ENCODE measurements around the gene ATP6V1G2.
A peak's percentile ranks its signal among the peaks of the same experiment; 100 is the strongest.
"Not testable (repeated sequence)": the region's sequence is repeated elsewhere in the genome, so short reads cannot be mapped to it uniquely, and the experiment has no call there.

The ATP6V1G2 gene

DNA sequence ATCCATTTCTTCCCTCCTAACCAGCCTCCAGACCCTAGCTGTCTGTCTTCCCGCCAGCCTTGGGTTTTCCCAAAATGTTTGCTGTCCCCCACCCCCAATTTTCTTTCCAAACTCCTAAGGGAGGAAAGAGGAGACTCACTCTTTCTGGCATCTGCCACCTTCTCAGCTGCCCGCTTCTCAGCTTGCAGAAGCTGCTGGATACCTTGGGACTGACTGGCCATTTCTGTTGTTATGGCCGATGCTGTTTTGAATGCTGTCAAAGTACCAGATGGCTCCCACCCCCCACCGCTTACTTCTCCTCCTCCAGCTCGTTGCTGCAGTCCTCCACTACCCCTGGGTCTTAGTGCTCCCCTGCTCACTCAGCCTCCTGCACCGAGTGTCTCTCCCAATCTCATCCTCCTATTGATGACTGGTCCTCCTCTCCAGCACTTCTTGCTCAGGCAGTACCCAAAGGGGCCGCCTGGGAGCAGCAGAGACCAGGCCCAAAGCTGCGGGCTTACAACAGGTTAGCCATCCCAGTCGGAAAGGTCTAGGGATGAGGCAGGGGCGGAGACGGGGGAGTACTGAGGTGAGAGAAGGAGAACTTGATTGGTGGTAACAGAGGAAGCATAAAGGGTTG lies at the start of gene ATP6V1G2:
TSS of gene ATP6V1G2 (minus strand) at position 270 of the 619 bp plus-strand sequence. CDS start at position 221, 49 bp downstream.
- DNase-seq: peak; percentile 89

- DNase-seq: no peak
These were observed 46.0 kb upstream of the ATP6V1G2 start for GRCh38 chr6:31592396-31592771.

DNA sequence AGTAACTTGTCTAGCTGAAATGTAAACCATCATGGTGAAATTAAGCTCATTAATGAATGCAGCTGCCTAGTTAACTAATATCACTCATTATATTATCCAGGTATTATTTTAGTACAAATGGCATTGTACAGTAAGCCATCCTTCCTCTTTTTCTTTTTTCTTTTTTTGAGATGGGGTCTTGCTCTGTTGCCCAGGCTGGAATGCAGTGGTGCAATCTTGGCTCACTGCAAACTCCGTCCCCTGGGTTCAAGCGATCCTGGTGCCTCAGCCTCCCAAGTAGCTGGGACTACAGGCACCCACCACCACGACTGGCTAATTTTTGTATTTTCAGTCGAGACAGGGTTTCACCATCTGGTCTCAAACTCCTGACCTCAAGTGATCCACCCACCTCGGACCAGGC lies 44.3 kb upstream of the ATP6V1G2 start:
- not testable (repeated sequence) for DNase-seq

GRCh38 chr6:31588871-31589650 lies 42.7 kb upstream of the ATP6V1G2 start:
- DNase-seq: no peak

DNA sequence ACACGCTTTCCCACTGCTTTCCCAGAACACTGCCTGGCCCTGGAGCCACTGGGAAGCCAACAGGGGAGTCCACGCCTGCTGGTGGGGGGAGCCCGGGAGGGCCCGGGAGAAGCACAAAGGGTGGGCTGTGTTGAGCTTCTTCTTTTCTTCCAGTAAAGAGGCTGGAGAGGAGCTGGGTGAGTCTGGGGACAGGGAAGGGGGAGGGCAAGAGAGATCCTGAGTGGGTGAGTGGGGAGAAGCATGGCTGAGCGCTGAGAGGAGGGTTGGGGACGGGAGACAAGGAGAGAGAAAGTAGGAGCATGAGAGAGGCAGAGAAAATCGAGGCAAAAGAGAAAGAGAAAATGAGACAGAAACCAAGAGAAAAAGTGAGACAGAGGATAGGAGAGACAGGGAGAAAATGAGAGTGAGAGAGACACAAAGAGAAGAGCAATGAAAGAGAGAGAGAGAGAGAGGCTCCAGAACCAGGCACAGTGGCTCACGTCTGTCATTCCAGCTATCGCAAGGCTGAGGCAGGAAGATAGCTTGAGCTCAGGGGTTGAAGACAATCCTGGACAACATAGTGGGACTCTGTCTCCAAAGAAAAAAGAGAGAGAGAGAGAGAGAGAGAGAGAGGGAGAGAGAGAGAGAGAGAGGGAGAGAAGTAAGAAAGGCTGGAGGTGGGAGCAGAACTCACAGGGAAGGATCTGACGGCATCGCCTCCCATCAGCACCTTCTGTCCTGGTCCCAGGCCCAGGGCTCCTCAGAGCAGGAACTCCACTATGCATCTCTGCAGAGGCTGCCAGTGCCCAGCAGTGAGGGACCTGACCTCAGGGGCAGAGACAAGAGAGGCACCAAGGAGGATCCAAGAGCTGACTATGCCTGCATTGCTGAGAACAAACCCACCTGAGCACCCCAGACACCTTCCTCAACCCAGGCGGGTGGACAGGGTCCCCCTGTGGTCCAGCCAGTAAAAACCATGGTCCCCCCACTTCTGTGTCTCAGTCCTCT lies 41.7 kb upstream of the ATP6V1G2 start:
- DNase-seq: no peak

DNA sequence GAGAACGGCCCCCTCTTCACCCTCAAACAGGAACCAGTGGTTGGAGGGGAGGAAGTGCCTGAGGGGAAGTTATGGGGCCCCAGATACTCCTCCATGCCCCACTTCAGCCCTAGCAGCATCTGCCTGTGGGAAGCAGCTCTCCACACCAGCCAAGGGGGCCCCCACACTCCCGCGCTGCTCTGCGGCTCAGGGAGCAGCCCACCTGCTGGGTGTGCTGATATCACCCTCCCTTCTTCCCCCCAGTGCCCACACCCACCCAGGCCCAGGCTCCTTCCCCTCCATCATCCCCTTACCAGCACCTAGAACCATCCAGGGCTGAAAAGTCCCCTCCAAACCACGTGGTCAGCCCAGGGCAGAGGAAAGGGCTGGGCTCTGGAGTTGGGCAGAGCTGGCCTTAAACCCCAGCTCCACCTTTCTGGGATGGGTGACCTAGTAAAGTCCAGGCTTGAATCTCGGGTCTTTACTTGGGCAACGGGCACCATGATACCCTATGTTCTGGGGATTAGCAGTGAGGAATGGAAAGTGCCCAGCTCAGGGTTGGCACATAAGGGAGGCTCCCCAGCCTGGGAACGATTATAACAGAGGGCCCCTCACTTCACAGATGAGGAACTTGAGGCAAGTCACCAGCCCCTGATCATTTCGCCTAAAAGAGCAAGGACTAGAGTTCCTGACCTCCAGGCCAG lies 40.3 kb upstream of the ATP6V1G2 start:
- no peak for DNase-seq

- DNase-seq: no peak
These were observed 39.6 kb upstream of the ATP6V1G2 start, which contains the start of gene LST1 for GRCh38 chr6:31586008-31586407. LST1 (plus strand) TSS chr6:31586277; CDS start chr6:31587300, 1,023 bp downstream.

- no peak for DNase-seq
These were observed 39.1 kb upstream of the ATP6V1G2 start for GRCh38 chr6:31585491-31585890.

DNA sequence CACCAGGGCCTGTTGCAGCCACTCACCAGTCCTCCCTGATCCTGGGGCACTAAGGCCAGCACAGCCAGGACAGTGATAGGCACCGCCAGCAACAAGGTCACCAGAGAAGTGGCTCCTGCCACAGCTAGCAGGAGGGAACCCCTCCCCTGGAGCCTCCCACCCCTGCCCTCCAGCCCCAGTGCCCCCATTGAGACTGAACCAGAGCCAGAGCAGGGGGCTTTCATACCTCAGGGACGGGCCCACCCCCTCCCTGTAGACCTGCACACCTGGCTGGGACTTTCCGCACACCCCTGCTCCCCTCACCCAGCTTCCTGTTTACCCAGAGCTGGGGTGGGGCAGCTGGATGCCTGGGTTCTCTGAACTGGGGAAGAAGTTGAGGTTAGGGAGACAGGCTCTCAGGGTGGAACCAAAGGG lies 35.8 kb upstream of the ATP6V1G2 start, which contains the start of gene LTB:
TSS of gene LTB (minus strand) at position 195 of the 414 bp plus-strand sequence. CDS start at position 188, 7 bp downstream.
- DNase-seq: peak; percentile 74

DNA sequence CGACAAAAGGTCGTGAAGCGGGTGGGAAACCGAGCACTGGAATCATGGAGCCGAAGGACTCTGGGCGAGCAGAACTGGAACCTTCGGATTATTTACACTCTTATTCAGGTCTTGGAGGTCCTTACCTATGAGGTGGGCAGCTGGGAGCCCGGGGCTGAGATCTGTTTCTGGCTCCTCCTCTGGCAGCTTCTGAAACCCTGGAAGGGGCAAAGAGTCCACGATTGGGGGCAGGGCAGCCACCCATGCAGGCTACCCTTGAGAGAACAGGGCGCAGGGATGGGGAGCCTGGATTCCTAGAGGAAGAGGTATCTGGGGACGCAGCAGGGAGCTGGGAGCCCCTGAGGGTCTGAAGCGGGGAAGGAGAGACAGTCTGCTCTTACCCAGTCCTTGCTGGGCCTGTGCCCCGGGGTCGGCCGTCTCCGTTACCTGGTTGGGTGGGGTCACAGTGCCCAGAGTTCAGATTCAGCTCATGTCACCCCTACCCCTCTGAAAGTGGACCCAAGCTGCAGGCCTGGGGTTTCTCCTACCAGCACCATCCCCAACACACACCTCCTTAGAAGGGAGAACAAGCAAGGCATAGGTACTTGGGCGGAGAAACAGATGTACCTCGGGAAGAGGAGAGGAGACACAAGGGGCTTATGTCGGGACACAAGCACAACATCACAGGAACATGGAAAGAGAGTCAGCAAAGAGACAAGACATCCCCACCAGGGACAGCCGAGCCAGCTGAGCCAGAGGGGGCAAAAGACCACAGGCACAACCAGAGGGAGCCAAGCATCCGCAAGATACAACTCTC lies 35.2 kb upstream of the ATP6V1G2 start:
- DNase-seq: no peak

DNA sequence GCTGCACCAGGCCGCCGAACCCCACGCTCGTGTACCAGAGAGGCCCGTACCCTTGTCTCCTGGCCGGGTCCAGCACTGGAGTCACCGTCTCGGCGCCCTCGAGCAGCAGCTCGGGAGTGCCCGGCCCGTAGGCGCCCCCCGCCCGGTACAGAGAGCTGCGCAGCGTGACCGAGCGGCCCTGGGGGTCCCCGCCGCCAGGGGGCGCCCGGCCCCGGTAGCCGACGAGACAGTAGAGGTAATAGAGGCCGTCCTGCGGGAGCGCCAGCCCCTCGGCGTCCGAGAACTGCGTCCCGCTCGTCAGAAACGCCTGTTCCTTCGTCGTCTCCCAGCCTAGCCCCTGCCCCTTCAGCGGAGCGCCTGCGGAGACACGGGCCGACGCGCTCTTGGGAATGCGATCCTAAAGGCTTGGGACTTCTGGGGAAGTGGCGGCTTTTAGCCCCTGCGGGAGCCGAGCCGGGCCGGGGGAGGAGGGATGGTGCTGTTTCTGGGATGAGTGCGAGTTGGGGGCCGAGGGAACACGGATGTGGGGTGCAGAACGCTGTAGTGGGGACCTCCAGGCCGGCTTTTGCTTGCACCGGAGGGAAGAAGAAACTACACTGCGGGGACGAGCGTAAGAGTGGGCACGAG lies 34.5 kb upstream of the ATP6V1G2 start:
- DNase-seq: peak; percentile 94

GRCh38 chr6:31580438-31580740 lies 34.0 kb upstream of the ATP6V1G2 start:
- DNase-seq: no peak

DNA sequence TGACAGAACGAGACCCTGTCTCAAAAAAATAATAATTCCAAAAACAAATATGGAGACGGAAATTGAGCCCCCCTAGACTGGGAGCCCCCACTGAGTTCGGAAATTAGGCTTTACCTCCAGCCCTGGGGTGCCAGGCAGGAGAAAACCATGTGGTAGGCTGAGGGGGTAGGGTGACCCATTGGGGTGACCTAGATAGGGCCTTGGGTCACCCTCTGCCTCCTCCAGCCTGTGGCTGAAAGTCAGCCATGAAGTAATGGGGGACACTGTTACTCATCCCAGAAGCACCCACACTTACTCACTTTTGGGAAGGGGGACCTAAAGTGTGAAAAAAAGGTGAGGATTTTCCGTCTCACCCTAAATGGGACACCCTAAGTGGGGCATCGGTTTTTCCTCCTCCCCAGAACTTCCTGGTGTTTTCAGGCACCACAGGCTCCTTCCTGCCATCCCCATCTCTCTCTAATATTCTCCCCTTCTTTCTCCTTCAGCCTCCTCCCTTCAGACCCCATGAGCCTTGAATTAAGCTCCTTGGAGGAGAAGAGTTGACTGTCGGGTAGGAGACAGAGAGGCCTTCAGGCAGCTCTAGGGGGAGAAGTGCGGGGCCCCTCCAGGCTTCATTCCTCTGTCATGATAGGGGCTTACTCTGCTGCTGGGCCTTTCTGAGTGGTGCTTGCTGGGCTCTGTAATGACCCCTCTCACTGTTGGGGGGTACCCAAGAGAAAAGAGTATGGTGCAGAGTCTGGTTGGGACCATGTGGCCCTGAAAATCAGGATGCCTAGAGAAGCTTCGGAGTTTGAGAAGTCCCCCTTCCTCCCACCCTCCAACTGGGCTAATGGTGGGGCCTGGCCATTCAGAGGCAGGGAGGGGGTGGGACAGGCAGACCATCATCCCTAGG lies 33.4 kb upstream of the ATP6V1G2 start:
- no peak for DNase-seq

DNA sequence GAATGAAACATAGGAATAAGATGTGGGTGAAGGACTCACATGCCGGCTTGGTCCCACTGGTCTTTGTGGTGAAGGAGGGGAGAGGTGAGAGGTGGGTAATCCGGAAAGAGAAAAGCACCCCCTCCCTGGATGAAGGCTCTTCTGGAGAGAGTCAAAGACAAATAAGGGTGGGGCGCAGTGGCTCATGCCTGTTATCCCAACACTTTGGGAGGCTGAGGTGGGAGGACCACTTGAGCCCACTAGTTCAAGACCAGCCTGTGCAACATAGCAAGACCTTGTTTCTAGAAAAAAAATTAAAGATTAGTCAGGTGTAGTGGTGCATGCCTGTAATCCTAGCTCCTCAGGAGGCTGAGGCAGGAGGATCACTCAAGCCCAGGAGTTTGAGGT lies 32.7 kb upstream of the ATP6V1G2 start:
- no peak for DNase-seq

DNA sequence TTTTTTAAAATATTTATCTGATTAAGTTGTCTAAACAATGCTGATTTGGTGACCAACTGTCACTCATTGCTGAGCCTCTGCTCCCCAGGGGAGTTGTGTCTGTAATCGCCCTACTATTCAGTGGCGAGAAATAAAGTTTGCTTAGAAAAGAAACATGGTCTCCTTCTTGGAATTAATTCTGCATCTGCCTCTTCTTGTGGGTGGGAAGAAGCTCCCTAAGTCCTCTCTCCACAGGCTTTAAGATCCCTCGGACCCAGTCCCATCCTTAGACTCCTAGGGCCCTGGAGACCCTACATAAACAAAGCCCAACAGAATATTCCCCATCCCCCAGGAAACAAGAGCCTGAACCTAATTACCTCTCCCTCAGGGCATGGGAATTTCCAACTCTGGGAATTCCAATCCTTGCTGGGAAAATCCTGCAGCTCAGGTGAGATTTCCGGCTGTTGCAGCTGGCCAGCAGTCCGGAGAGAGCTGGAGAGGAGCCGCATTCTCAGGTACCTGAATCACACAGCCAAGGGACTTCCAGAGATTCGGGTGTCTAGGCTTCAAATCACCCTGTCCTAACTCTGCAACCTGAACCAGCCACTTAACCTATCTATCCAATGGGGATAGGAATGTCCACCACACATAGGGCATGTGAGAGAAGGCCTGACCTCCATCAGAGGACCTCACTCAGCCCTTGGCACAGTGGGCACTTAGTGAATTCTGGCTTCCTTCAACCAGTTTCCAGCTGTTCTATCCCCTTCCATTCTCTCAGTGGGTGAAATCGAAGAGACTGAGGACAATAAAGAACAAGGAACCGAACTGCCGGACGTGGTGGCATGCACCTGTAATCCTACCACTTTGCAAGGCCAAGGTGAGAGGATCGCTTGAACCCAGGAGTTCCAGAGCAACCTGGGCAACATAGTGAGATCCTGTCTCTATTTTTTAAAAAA lies 32.0 kb upstream of the ATP6V1G2 start:
- no peak for DNase-seq

DNA sequence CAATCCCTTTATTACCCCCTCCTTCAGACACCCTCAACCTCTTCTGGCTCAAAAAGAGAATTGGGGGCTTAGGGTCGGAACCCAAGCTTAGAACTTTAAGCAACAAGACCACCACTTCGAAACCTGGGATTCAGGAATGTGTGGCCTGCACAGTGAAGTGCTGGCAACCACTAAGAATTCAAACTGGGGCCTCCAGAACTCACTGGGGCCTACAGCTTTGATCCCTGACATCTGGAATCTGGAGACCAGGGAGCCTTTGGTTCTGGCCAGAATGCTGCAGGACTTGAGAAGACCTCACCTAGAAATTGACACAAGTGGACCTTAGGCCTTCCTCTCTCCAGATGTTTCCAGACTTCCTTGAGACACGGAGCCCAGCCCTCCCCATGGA lies 31.2 kb upstream of the ATP6V1G2 start:
- DNase-seq: no peak

DNA sequence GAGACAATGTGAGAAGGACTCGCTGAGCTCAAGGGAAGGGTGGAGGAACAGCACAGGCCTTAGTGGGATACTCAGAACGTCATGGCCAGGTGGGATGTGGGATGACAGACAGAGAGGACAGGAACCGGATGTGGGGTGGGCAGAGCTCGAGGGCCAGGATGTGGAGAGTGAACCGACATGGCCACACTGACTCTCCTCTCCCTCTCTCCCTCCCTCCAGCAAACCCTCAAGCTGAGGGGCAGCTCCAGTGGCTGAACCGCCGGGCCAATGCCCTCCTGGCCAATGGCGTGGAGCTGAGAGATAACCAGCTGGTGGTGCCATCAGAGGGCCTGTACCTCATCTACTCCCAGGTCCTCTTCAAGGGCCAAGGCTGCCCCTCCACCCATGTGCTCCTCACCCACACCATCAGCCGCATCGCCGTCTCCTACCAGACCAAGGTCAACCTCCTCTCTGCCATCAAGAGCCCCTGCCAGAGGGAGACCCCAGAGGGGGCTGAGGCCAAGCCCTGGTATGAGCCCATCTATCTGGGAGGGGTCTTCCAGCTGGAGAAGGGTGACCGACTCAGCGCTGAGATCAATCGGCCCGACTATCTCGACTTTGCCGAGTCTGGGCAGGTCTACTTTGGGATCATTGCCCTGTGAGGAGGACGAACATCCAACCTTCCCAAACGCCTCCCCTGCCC lies 30.6 kb upstream of the ATP6V1G2 start:
- DNase-seq: peak; percentile 51

DNA sequence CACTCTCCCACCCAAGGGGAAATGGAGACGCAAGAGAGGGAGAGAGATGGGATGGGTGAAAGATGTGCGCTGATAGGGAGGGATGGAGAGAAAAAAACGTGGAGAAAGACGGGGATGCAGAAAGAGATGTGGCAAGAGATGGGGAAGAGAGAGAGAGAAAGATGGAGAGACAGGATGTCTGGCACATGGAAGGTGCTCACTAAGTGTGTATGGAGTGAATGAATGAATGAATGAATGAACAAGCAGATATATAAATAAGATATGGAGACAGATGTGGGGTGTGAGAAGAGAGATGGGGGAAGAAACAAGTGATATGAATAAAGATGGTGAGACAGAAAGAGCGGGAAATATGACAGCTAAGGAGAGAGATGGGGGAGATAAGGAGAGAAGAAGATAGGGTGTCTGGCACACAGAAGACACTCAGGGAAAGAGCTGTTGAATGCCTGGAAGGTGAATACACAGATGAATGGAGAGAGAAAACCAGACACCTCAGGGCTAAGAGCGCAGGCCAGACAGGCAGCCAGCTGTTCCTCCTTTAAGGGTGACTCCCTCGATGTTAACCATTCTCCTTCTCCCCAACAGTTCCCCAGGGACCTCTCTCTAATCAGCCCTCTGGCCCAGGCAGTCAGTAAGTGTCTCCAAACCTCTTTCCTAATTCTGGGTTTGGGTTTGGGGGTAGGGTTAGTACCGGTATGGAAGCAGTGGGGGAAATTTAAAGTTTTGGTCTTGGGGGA lies 29.7 kb upstream of the ATP6V1G2 start:
- DNase-seq: no peak
